ENCODE results near the gene CMSS1. TPM values are rescaled to one million over a fixed set of nuclear protein-coding genes. Genes with fewer than 3 reads are reported as not detected.

CMSS1 gene
- total and polyA plus RNA-seq, 8 donors, result 14.4 to 29.9 (median 15.9) TPM

- DNase-seq (no peak), FAIRE-seq (no peak), ATAC-seq (no peak)
- TF ChIP-seq, protein P1, sequence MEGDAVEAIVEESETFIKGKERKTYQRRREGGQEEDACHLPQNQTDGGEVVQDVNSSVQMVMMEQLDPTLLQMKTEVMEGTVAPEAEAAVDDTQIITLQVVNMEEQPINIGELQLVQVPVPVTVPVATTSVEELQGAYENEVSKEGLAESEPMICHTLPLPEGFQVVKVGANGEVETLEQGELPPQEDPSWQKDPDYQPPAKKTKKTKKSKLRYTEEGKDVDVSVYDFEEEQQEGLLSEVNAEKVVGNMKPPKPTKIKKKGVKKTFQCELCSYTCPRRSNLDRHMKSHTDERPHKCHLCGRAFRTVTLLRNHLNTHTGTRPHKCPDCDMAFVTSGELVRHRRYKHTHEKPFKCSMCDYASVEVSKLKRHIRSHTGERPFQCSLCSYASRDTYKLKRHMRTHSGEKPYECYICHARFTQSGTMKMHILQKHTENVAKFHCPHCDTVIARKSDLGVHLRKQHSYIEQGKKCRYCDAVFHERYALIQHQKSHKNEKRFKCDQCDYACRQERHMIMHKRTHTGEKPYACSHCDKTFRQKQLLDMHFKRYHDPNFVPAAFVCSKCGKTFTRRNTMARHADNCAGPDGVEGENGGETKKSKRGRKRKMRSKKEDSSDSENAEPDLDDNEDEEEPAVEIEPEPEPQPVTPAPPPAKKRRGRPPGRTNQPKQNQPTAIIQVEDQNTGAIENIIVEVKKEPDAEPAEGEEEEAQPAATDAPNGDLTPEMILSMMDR (IDR thresholded peaks at IDR 0.05), result no peak
- Histone ChIP-seq H3K27ac (peak overlapping the region in 3 of 4 donors; percentile 2 to 71 (median 23)), H3K4me1 (peaks cover 23 to 28% (median 26%) of the 10 kb centered on the region in 3 donors), H3K4me3 (no peak overlapping the region), H3K9me3 (no peaks in the 10 kb centered on the region), H3K27me3 (no peaks in the 10 kb centered on the region), H3K36me3 (no peaks in the 10 kb centered on the region)
- intact Hi-C loops (cut with DNase I), result no loop called here
- WGBS, 2 donors, result 94% methylated on average over 2 of the region's 2 CpGs
Observed at GRCh38 chr3:100096866-100097265, 279.2 kb downstream of the CMSS1 start.

DNA sequence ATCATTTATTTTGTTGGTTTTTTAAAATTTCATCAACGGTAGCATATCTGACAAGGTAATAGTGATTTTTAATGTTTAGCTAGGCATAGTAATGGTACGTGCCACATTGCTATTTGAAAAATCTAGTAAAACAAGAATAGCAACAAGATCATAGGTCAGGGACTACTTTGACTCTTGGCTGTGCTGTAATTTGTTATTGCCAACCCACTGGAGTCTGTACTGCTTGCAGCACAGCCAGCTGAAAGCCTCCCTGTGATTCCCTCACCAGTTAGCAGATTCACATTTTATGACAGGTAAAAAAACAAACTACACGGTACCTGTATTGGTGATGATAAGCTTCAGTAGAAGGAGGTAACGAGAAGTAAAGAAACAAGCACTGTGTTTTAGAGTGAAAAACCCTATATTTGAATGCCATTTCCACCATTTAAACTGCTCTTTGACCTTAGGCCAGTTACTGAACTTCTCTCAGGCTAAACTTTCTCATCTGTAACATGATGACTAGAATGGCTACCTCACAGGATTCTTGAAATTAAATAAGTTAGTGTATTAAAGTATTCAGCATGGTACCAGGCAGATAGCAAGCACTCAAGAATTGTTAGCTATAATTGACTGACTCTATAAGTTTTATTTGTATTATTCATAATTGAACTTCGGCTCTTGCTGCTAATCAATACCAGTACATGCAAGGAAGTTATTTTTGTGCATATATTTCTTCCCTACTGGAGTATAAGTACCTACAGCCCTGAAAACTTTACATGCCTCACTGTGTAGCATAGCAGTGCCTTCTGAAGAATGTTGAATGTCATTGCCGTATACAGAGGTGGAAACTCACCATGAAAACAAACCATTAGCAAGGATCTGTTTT lies 280.5 kb downstream of the CMSS1 start:
- Histone ChIP-seq H3K9me3 (no peaks in the 10 kb centered on the region), H3K27me3 (no peaks in the 10 kb centered on the region), H3K4me1 (peaks cover 23 to 33% (median 28%) of the 10 kb centered on the region in 3 donors), H3K27ac (peak overlapping the region in 3 of 4 donors; percentile 24 to 71 (median 51)), H3K4me3 (no peak overlapping the region), H3K36me3 (no peaks in the 10 kb centered on the region)
- ATAC-seq (peak; percentile 92 to 96 (median 94)), DNase-seq (peak in 4 of 6 donors; percentile 22 to 47 (median 40)), FAIRE-seq (no peak)
- 21 to 32% methylated on average over 6 of the region's 6 CpGs for WGBS, 2 donors
- intact Hi-C loops (cut with DNase I), result no loop called here
- TF ChIP-seq, protein P1 (IDR thresholded peaks at IDR 0.05), result no peak

DNA sequence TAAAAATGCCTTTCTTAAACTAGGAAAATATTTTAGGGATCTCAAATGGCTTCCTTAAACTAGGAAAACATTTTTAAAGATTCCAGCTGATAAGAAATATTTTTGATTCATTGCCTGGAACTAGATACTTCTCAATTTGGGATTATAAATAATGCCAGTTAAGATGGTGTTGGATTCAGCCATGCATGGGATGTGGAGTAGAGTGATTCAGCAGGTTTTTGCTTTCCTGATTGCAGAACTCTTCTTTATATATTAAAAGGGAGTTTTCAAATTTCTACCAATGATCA lies 281.1 kb downstream of the CMSS1 start:
- TF ChIP-seq, protein P1 (IDR thresholded peaks at IDR 0.05), result no peak
- ATAC-seq (no peak), FAIRE-seq (no peak), DNase-seq (no peak)
- H3K27ac ChIP-seq, result peak overlapping the region in 3 of 4 donors; percentile 24 to 71 (median 51)
- no peak overlapping the region for H3K4me3 ChIP-seq
- intact Hi-C loops (cut with DNase I), result no loop called here
- no peaks in the 10 kb centered on the region for H3K36me3 ChIP-seq
- H3K9me3 ChIP-seq, result no peaks in the 10 kb centered on the region
- H3K27me3 ChIP-seq, result no peaks in the 10 kb centered on the region
- peaks cover 23 to 39% (median 28%) of the 10 kb centered on the region in 3 donors for H3K4me1 ChIP-seq

DNA sequence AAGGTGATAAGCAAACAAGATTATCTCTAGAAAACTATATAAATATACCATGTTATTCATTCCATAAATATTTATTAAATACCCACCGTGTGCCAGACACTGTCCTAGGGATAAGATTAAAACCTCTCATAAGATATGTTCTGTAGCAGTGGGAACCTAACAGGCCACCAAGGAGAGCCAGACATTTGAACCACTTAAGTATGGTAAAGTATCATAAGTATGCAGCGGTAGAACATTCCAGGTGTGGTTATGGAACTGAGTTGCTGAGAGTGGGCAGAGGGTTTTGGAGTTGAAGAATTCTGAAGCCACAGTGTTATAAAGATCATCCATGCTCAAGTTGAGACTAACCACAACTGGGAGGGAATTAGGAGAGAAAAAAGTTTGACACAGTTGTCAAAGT lies 282.0 kb downstream of the CMSS1 start:
- WGBS, 2 donors, result 49 to 53% methylated on average over 2 of the region's 2 CpGs
- FAIRE-seq (no peak), DNase-seq (no peak), ATAC-seq (no peak)
- Histone ChIP-seq H3K27me3 (no peaks in the 10 kb centered on the region), H3K36me3 (no peaks in the 10 kb centered on the region), H3K4me1 (peaks cover 30 to 48% (median 37%) of the 10 kb centered on the region in 3 donors), H3K9me3 (no peaks in the 10 kb centered on the region), H3K27ac (peak overlapping the region in 1 of 4 donors; percentile 71), H3K4me3 (no peak overlapping the region)
- TF ChIP-seq, protein P1 (IDR thresholded peaks at IDR 0.05), result no peak
- intact Hi-C loops (cut with DNase I), result no loop called here

DNA sequence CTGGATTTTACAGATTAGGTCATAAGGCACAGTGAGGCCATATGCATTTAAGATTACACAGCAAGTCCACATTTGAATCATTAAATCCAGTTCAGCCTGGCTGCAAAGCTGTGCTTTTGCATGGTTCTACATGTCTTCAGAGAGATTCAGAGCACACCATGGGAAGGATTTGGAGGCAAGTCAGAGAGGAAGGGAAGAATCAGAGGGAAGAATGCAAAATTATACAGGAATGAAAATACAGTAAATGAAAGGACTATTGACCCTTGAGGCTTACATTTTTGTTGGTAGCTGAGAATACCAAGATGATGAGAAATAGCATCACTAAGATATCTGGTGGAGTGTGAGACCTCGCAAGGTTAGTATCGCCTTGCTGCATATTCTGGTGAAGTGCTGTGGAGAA lies 282.8 kb downstream of the CMSS1 start:
- H3K4me3 ChIP-seq, result no peak overlapping the region
- H3K36me3 ChIP-seq, result no peaks in the 10 kb centered on the region
- H3K4me1 ChIP-seq, result peaks cover 38 to 56% (median 40%) of the 10 kb centered on the region in 3 donors
- no peaks in the 10 kb centered on the region for H3K9me3 ChIP-seq
- 97 to 98% methylated on average over 2 of the region's 2 CpGs for WGBS, 2 donors
- no peak for DNase-seq
- FAIRE-seq, result no peak
- no peak overlapping the region for H3K27ac ChIP-seq
- TF ChIP-seq, protein P1 (IDR thresholded peaks at IDR 0.05), result no peak
- no peaks in the 10 kb centered on the region for H3K27me3 ChIP-seq
- no peak for ATAC-seq
- intact Hi-C loops (cut with DNase I), result no loop called here
